Adrenal gland (tissue), 12 donors: Measurements from ENCODE around the gene SERTM1. TPM values are rescaled to one million over a fixed set of nuclear protein-coding genes. Genes with fewer than 3 reads are reported as not detected.

Experiments used
- DNase-seq, 7 donors: peaks; one replicate each; pipeline ENCODE4 v3.0.0-alpha.2; 2019 to 2020
- H3K27ac ChIP-seq, 5 donors: fragments of 200-600 bp; sonication (generic) in 4 of 5; 1 replicate in 3 of 5; 2 replicates in 2 of 5; pipeline versions ENCODE4 v1.5.1 to v1.8.0; 2016 to 2020; ENCODE audit warnings: mild to moderate bottlenecking in 1 of 5
- H3K27me3 ChIP-seq: fragments of 200-600 bp; 2 replicates; pipeline ENCODE4 v1.8.0; 2021
- H3K36me3 ChIP-seq, 2 donors: fragments of 200-600 bp; replicated peaks in 1 of 2; 1 replicate in 1 of 2; 2 replicates in 1 of 2; pipeline versions ENCODE4 v1.5.1 to v1.8.0; 2018 to 2022
- H3K4me1 ChIP-seq, 2 donors: fragments of 200-600 bp; replicated peaks in 1 of 2; 1 replicate in 1 of 2; 2 replicates in 1 of 2; pipeline versions ENCODE4 v1.5.1 to v1.8.0; 2018 to 2021
- H3K4me3 ChIP-seq, 4 donors: fragments of 200-600 bp; sonication (generic) in 3 of 4; one replicate each; pipeline ENCODE4 v1.5.1; 2016 to 2018
- H3K9me3 ChIP-seq, 3 donors: fragments of 200-600 bp; sonication (generic) in 1 of 3; replicated peaks in 1 of 3; 1 replicate in 2 of 3; 2 replicates in 1 of 3; pipeline versions ENCODE4 v1.5.1 to v1.8.0; 2016 to 2021
- CTCF ChIP-seq, 6 experiments: fragments of 450-650 bp in 4 of 6; fragments of 200-600 bp in 2 of 6; sonication (generic) in 1 of 6; IDR thresholded peaks; 1 replicate in 5 of 6; 2 replicates in 1 of 6; pipeline versions ENCODE4 v1.5.1 to v1.8.0; 2016 to 2021; ENCODE audit warnings: antibody characterized with exemption in 6 of 6, mild to moderate bottlenecking in 2 of 6, moderate library complexity in 1 of 6
- POLR2A ChIP-seq, 2 donors: fragments of 450-650 bp; IDR thresholded peaks; one replicate each; pipeline ENCODE4 v1.6.1; 2017; ENCODE audit warnings: antibody characterized with exemption in 2 of 2, mild to moderate bottlenecking in 2 of 2, moderate library complexity in 1 of 2
- WGBS, 4 donors: extraction: QIAGEN DNeasy Blood & Tissue Kit in 2 of 4; methylation state at CpG; one replicate each; pipeline versions ENCODE4 v1.1.5 to v1.1.7; 2013 to 2017; 5-methylcytosine and 5-hydroxymethylcytosine counted together
- intact Hi-C, 2 donors: fragments of 100-400 bp; cut with DNase I; formaldehyde crosslinking; loops; one replicate each; pipeline versions ENCODE4 v1.14.1 to v1.15.0; 2022 to 2023
- polyA plus RNA-seq, 3 donors: library from polyadenylated mRNA; stranded (reverse); fragments of 200-250 nt in 2 of 3; fragments of 350-450 nt in 1 of 3; fragmentation: Illumina TruSeq in 1 of 3; extraction: RNeasy Lipid Tissue Mini Kit (QIAGEN cat#74804) in 1 of 3; gene quantifications; one replicate each; pipeline ENCODE4 v1.2.3, GENCODE V29; 2013 to 2014
- total RNA-seq, 9 donors: library from RNA; depleted of rRNA in 4 of 9; stranded (reverse); fragments of >200 nt in 4 of 9; fragments of 120-200 nt in 1 of 9; fragmentation: NEBNext Ultra II Directional in 1 of 9; extraction: Animal tissue kit (Norgen Biotek cat#: 25700) in 1 of 9; gene quantifications; one replicate each; pipeline versions ENCODE4 v1.1.0 to v1.2.4, GENCODE V29; 2013 to 2023
- donor health status: healthy with polysubstance abuse.
- donor health status: Bipolar disorder and iron deficiency.
- donor health status: DM: yes; HTN: yes; CAD: no.
- donor health status: DM: no; HTN: no; CAD: no.
- donor health status: DM: no; HTN: no; CAD: no.
- donor health status: DM: yes; HTN: yes; CAD: no.

SERTM1 gene
- total and polyA plus RNA-seq, 12 donors = 0.07 to 3.5 (median 0.61) TPM; not detected in 1

- DNase-seq = no peak
- Histone ChIP-seq H3K27me3 (peaks cover 7% of the 10 kb centered on the region), H3K27ac (no peak overlapping the region), H3K9me3 (no peaks in the 10 kb centered on the region), H3K4me3 (no peak overlapping the region), H3K4me1 (no peaks in the 10 kb centered on the region), H3K36me3 (no peaks in the 10 kb centered on the region)
- intact Hi-C loops = no loop called here
- WGBS, 4 donors = 75 to 89% (median 84%) methylated on average over 2 of the region's 2 CpGs
- TF ChIP-seq CTCF (IDR thresholded peaks at IDR 0.05) = no peak
- no peak for TF ChIP-seq POLR2A (IDR thresholded peaks at IDR 0.05)
Observed at GRCh38 chr13:36724141-36724540, 50.3 kb downstream of the SERTM1 start.

GRCh38 chr13:36725936-36726335 lies 52.1 kb downstream of the SERTM1 start:
- WGBS, 4 donors = 82 to 89% (median 87%) methylated on average over 2 of the region's 2 CpGs
- H3K36me3 ChIP-seq = no peaks in the 10 kb centered on the region
- peaks cover 0 to 4% (median 0%) of the 10 kb centered on the region in 3 donors for H3K9me3 ChIP-seq
- H3K4me3 ChIP-seq = no peak overlapping the region
- no peaks in the 10 kb centered on the region for H3K4me1 ChIP-seq
- no peak for DNase-seq
- H3K27me3 ChIP-seq = peaks cover 7% of the 10 kb centered on the region
- H3K27ac ChIP-seq = no peak overlapping the region
- TF ChIP-seq POLR2A (IDR thresholded peaks at IDR 0.05) (no peak), CTCF (IDR thresholded peaks at IDR 0.05) (no peak)
- intact Hi-C loops = no loop called here

GRCh38 chr13:36728006-36728405 lies 54.2 kb downstream of the SERTM1 start:
- no peaks in the 10 kb centered on the region for H3K4me1 ChIP-seq
- DNase-seq = no peak
- H3K36me3 ChIP-seq = no peaks in the 10 kb centered on the region
- H3K27ac ChIP-seq = no peak overlapping the region
- 79 to 88% (median 86%) methylated on average over 3 of the region's 3 CpGs for whole genome bisulfite sequencing, 4 donors
- intact Hi-C loops = no loop called here
- H3K9me3 ChIP-seq = peaks cover 0 to 4% (median 0%) of the 10 kb centered on the region in 3 donors
- H3K27me3 ChIP-seq = no peaks in the 10 kb centered on the region
- TF ChIP-seq POLR2A (IDR thresholded peaks at IDR 0.05) (no peak), CTCF (IDR thresholded peaks at IDR 0.05) (no peak)
- H3K4me3 ChIP-seq = no peak overlapping the region

- no peak overlapping the region for H3K4me3 ChIP-seq
- no peaks in the 10 kb centered on the region for H3K27me3 ChIP-seq
- H3K9me3 ChIP-seq = no peaks in the 10 kb centered on the region
- H3K27ac ChIP-seq = no peak overlapping the region
- intact Hi-C loops = loop anchor here (10.0 kb wide), 3 partner anchors 291 to 451 kb away; no protein-coding TSS in a partner anchor
- no peaks in the 10 kb centered on the region for H3K4me1 ChIP-seq
- TF ChIP-seq CTCF (IDR thresholded peaks at IDR 0.05) (peak; percentile 64 to 83 (median 74)), POLR2A (IDR thresholded peaks at IDR 0.05) (no peak)
- 8 to 14% (median 12%) methylated on average over 4 of the region's 4 CpGs for WGBS, 4 donors
- DNase-seq = peak; percentile 43 to 73 (median 57)
- no peaks in the 10 kb centered on the region for H3K36me3 ChIP-seq
Observed at GRCh38 chr13:36736119-36736726, 62.4 kb downstream of the SERTM1 start.
